ENCODE results near the gene WSB2.

Gene WSB2

DNA sequence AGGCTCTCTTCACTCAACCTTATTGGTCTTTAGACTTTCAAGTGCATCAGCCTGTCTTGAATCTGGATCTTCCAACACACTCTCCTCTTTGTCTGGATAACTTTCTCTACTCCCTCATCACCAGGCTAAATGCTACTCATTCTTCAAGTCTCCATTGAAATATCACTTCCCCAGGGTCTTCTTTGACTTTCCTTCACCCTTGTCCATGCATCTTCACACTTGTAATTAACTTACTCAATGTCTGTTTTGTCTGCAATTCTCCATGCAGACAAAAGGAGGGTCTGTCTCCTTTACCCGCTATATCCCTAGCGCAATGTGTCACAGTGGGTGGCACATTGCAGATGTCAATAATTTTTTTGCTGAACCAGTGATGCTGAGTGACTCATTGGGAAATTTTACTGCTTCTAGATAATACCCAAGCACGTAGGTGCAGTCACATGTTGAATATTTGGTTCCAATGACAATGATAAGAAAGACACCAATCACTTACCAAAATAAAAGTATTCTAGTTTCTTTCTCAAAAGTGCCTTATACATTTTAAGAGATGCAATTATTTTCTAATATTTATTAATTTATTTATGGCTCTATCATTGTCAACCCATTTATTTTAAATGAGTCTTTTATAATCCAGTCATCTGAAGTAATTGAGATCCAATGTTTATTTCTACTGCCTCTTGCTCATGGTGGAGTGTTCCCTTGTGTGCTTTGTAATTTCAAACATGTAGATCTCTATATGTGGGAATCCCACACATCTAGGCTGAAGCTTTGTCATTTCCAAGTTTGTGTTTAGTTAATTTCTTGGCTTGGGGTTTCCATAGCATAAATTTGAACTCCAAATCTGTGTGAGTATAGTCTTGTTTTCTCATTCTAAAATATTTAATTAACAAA, 66.2 kb downstream of the WSB2 start:
- DNase-seq, result no peak

- DNase-seq, result no peak
Measured at GRCh38 chr12:117986705-117987469, 74.1 kb downstream of the WSB2 start.

GRCh38 chr12:117985182-117985581, 75.8 kb downstream of the WSB2 start:
- no peak for DNase-seq

Data from hypothalamus (tissue), 51 donors.